Ovary (tissue), 3 donors: ENCODE data around the gene BMPR1A.

ENCODE experiments used
- CTCF ChIP-seq, 3 donors: fragments of 450-650 bp in 2 of 3; fragments of 200-600 bp in 1 of 3; IDR thresholded peaks; one replicate each; pipeline versions ENCODE4 v1.5.1 to v1.8.0; 2016 to 2022; ENCODE audit warnings: antibody characterized with exemption in 3 of 3, mild to moderate bottlenecking in 1 of 3
- EP300 ChIP-seq: sonication (generic); formaldehyde crosslinking; IDR thresholded peaks from one replicate; pipeline ENCODE4 v1.6.1; 2017; ENCODE audit warnings: antibody characterized with exemption
- donor health status: DM: no; HTN: no; CAD: no.

GRCh38 chr10:86813982-86814381 lies 57.6 kb downstream of the BMPR1A start:
- no peak for TF ChIP-seq CTCF (IDR thresholded peaks at IDR 0.05)
- no peak for TF ChIP-seq EP300
